GM18867 (cell line): ENCODE data around the gene AMPD1.

Source experiments
- ATAC-seq: cut with Tn5 transposase; IDR thresholded peaks from one replicate; pipeline ENCODE4 v1.9.1; 2021; ENCODE audit warnings: mild to moderate bottlenecking, moderate library complexity; ENCODE audit not compliant: unreplicated experiment

AMPD1 gene

GRCh38 chr1:114700036-114700600, 4.8 kb upstream of the AMPD1 start:
- no peak for ATAC-seq

GRCh38 chr1:114696810-114697209, 1.5 kb upstream of the AMPD1 start:
- no peak for ATAC-seq

- no peak for ATAC-seq
These were observed 621 bp downstream of the AMPD1 start for GRCh38 chr1:114694540-114695310.

DNA sequence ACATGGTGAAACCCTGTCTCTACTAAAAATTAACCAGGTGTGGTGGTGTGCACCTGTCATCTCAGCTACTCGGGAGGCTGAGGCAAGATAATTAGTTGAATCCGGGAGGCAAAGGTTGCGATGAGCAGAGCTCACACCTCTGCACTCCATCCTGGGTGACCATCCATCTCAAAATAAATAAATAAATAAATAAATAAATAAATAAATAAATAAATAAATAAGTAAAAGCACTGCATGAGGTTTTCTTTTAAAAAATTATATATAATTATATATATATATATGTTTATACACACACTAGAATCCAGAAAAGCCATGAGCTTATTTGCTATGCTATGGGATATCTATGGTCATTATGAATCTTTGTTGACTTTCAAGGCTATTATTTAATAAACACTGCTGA, 2.4 kb downstream of the AMPD1 start:
- ATAC-seq, result no peak

GRCh38 chr1:114691061-114691460, 4.3 kb downstream of the AMPD1 start:
- ATAC-seq, result no peak

DNA sequence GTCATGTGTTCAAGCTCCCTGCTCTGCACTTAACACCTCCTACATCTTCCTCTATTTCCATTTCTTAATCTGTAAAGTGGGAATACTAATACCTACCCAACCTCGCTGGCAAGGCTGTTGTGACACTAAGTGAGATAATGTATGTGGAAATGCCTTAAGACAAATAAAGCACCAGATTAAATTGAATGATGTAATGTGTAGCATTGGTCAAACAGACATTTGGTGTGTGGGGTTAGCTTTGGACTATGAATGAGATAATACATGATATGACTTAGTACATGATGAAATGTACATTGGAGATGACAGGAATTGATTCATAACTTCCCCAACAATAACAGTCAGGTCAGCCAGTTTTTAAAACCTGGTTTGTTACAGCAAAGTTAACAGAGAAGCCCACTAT, 5.2 kb downstream of the AMPD1 start:
- ATAC-seq, result no peak

DNA sequence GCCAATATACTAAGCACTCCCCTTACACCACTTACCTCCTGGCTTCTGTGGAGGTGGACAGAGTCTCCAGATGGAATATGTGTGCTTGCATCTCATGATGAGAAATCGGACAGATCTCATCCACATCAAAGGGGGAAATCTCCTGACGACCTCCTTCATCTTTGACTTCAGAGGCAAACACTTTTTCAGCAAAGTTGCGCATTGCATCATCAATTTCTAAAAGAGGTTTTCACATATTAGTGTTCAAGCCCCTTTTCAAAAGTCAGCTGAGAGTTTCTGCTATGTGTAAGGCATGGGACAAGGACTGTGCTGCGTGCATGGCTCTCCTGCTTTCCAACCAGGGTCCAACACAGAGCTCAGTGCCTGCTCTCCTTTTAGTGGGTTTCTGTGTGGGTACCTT, 6.8 kb downstream of the AMPD1 start:
- no peak for ATAC-seq

- no peak for ATAC-seq
These were observed 9.5 kb downstream of the AMPD1 start for GRCh38 chr1:114685851-114686250.

- ATAC-seq, result no peak
These were observed 17.7 kb downstream of the AMPD1 start for GRCh38 chr1:114677691-114678090.

DNA sequence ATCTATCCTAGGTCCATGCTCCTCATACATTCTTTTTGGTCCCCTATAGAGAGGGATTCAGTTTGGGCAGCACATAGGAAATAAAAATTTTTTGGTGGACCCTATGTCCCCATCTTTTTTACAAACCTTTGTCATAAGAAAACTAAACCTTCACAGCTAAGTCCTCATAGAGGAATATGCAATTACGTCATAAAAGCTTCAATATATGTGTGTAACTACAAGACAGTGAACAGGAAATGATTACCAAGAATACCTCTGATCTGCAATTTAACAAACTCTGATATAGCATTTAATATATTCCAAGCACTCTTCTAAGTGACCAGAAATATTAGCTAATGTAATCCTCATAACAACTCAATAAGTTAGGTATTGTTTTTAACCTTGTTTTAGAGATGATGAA, 19.2 kb downstream of the AMPD1 start:
- no peak for ATAC-seq

- no peak for ATAC-seq
These were observed 23.4 kb downstream of the AMPD1 start for GRCh38 chr1:114671939-114672275.

- no peak for ATAC-seq
These were observed 24.1 kb downstream of the AMPD1 start for GRCh38 chr1:114671011-114671938.

DNA sequence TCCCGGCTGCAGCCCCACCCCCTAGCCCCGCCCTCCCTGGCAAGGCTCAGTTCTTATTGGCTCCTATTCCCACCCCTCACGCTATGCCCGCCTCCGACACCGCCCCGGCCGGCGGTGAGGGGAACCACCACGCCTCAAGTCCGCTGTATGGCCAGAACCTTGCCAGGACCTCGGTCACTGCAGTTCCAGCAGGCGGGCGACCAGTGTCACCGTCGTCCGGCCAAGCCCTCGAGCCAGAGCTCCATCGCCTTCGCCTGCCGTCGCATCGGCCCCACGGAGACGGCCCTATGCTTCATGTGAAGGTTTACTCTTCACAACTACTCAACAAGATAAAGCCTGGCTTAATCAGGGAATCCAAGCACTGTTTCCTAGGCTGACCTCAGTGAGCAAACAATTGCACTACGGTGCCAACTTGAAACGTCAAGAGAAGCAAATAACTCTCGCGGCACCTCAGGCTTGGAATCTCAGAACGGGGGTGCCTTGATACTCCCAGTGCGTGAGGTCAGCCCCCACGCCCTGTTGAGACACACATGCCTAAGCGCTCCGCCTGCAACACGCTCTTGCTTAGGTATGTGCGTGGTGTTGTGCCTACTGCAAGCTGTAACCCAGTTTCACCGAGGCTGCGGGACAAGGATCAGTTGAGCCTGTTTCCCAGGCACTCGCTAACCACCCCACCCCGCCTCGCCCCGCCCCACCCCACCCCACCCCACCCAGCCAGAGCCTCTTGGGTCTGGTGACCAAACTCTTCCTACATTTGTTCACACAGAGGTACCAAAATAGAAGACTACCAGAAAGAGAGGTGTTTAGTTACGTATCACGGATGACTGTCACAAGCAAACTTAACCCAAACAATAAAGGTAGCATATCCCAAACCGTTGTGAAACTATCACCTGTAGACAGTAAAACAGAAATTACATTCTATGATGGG, 25.0 kb downstream of the AMPD1 start:
- peak; percentile 98 for ATAC-seq

- ATAC-seq, result peak; percentile 68
These were observed 25.7 kb downstream of the AMPD1 start, which contains the start of gene DENND2C for GRCh38 chr1:114669562-114670082. DENND2C (minus strand) TSS chr1:114670049; CDS start chr1:114625984, 44,065 bp downstream.

- no peak for ATAC-seq
These were observed 26.4 kb downstream of the AMPD1 start for GRCh38 chr1:114668784-114669561.

- ATAC-seq, result no peak
These were observed 27.0 kb downstream of the AMPD1 start for GRCh38 chr1:114668373-114668772.

DNA sequence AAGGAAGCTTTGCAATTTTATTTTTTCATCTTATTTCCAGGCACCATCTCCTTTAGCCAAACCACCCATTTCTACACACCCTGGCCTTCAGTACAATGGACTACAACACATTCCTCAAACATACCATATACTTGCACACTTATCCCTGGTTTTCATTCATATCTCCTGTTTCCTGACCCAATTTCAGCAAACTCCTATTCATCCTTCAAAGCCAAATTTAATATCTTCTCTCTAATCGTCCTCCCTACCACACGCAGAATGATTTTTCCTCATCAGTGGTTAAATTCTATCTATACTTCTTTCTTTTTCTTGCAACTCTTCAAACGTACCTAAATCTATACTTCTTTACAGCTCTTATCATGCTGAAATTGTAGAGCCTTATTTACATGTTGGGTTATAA, 28.4 kb downstream of the AMPD1 start:
- no peak for ATAC-seq

DNA sequence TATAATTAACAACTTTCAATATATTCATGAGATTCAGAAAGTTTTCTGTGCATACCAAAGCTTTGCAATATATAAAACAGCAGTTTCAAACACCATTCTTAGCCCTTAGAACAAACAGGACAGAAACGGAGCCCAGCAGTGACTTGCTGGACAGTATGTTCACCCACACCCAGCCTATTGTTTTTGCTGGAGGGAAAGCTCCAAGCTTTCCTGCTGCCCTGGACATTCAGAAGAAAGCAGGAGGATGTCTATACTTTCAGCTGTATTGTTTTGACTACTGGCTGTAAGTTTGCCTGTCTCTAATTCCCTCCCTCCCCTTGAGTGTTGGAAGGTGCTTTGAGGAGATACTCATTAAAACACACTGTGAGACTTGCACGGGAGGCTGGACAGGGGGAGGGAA, 35.1 kb downstream of the AMPD1 start:
- ATAC-seq, result no peak

DNA sequence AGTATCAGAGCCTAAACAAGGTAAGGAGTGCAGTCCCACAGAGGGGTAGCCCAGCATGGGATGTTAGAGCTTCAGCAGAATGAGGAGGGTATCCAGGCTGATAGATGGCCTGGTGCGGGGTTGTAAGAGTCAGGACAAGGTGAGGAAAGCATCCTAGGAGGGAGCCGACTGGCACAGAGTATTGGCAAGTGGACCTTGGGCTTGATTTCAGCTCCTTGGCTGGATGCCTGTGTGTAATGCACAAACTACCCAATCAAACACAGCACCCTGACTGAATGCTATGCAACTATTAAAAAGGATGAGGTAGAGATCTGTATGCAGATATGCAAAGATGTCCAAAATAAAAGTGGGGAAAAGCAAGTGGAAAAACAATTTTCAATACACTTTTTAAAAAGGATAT, 43.5 kb downstream of the AMPD1 start:
- ATAC-seq, result no peak

DNA sequence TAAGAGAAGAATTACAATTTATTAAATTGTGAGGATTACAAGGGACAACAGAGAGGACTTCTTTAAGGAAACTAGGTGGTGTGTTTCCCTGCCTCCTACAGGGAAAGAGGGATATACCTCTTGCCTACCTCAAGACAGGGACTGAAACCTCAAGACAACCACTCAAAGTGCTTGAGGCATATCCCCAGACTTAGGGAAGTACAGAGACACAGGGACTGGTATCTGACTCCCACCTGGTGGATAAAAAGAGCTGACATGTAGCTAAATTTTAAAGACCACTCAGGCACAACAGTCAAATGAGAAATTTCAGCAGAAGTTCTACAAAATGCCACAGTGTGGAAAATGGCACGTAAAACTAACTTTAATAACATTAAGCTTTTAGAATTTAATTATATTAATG, 46.8 kb downstream of the AMPD1 start:
- no peak for ATAC-seq
